Endothelial cell of umbilical vein (primary cell): ENCODE measurements around the gene SLC20A1. TPM values are rescaled to one million over a fixed set of nuclear protein-coding genes. Genes with fewer than 3 reads are reported as not detected.

Experiments
- BruUV-seq: library from RNA; stranded (reverse); fragments of 400-500 nt; replicated peaks from 2 replicates; lab custom pipeline; 2021; lab: Mats Ljungman, UMichigan
- CTCF ChIA-PET: fragments of 300-600, 350-600 bp; sonication (Branson Sonifier 250); formaldehyde crosslinking; loops from one replicate; lab custom pipeline; 2021; ENCODE audit warnings: antibody characterized with exemption, inconsistent platforms; lab: Charles Lee
- POLR2A ChIA-PET: fragments of 300-600, 350-600 bp; sonication (Branson Sonifier 250); formaldehyde crosslinking; loops from one replicate; lab custom pipeline; 2021; ENCODE audit warnings: antibody characterized with exemption, inconsistent platforms; lab: Charles Lee
- DNase-seq: peaks from one replicate; pipeline ENCODE4 v3.0.0-alpha.2; 2011; ENCODE audit warnings: low read depth, low spot score
- FAIRE-seq: peaks from 2 replicates; lab custom pipeline; 2011; peaks lifted over from hg19 to GRCh38; lab: Jason Lieb, UNC
- H2AFZ ChIP-seq: 2 replicates; pipeline ENCODE4 v1.6.0; 2012; ENCODE audit warnings: low read depth, low read length, control low read depth, inconsistent platforms
- H3K27ac ChIP-seq: 2 replicates; pipeline ENCODE4 v1.5.1; 2011; ENCODE audit warnings: low read depth, mild to moderate bottlenecking, control low read depth, low read length, moderate library complexity; ENCODE audit not compliant: insufficient read depth
- H3K27me3 ChIP-seq, 2 experiments: 2 replicates each; pipeline versions ENCODE4 v1.6.0 to v1.6.1; 2011; ENCODE audit warnings: low read length in 2 of 2, mixed read lengths in 1 of 2; ENCODE audit not compliant: control insufficient read depth in 2 of 2, insufficient read depth in 2 of 2
- H3K36me3 ChIP-seq, 2 experiments: 2 replicates in 1 of 2; 3 replicates in 1 of 2; pipeline ENCODE4 v1.5.1; 2011; ENCODE audit warnings: low read length in 2 of 2, mild to moderate bottlenecking in 1 of 2, moderate library complexity in 1 of 2; ENCODE audit not compliant: control insufficient read depth in 2 of 2, insufficient read depth in 2 of 2; ENCODE audit errors: extremely low read depth in 1 of 2
- H3K4me1 ChIP-seq: 3 replicates; pipeline ENCODE4 v1.5.1; 2011; ENCODE audit warnings: mild to moderate bottlenecking, low read length; ENCODE audit not compliant: control insufficient read depth, insufficient read depth; ENCODE audit errors: extremely low read depth
- H3K4me2 ChIP-seq: 2 replicates; pipeline ENCODE4 v1.6.1; 2011; ENCODE audit warnings: low read length, control low read depth, mixed read lengths; ENCODE audit not compliant: insufficient read depth
- H3K4me3 ChIP-seq, 3 experiments: fragments of 200-600 bp in 1 of 3; sonication (generic), shearing (Covaris generic) in 1 of 3; replicated peaks in 1 of 3; 2 replicates each; pipeline ENCODE4 v1.5.1; 2011 to 2016; ENCODE audit warnings: control low read depth in 3 of 3, low read length in 3 of 3, mild to moderate bottlenecking in 2 of 3, inconsistent platforms in 1 of 3, low read depth in 1 of 3, moderate library complexity in 1 of 3; ENCODE audit not compliant: insufficient read depth in 1 of 3
- H3K79me2 ChIP-seq: 2 replicates; pipeline ENCODE4 v1.6.0; 2012; ENCODE audit warnings: low read length, inconsistent platforms; ENCODE audit not compliant: control insufficient read depth, insufficient read depth
- H3K9ac ChIP-seq: replicated peaks from 2 replicates; pipeline ENCODE3; 2011; ENCODE audit warnings: low read length, control low read depth; ENCODE audit not compliant: insufficient read depth; ENCODE audit errors: extremely low read depth
- H3K9me1 ChIP-seq: replicated peaks from 3 replicates; pipeline ENCODE4 v1.6.0; 2011; ENCODE audit warnings: mild to moderate bottlenecking, low read length; ENCODE audit not compliant: control insufficient read depth, insufficient read depth; ENCODE audit errors: extremely low read depth
- H3K9me3 ChIP-seq: replicated peaks from 2 replicates; pipeline ENCODE4 v1.5.1; 2012; ENCODE audit warnings: low read length, inconsistent platforms; ENCODE audit not compliant: control insufficient read depth, insufficient read depth
- H4K20me1 ChIP-seq: replicated peaks from 2 replicates; pipeline ENCODE3; 2011; ENCODE audit warnings: mild to moderate bottlenecking, low read length; ENCODE audit not compliant: control insufficient read depth, insufficient read depth; ENCODE audit errors: extremely low read depth
- GATA2 ChIP-seq: IDR thresholded peaks from 2 replicates; pipeline ENCODE4 v1.7.0; 2011; ENCODE audit warnings: low read depth, mild to moderate bottlenecking, moderate library complexity, mixed read lengths, low read length; ENCODE audit not compliant: insufficient read length, insufficient read depth
- JUN ChIP-seq: IDR thresholded peaks from 2 replicates; pipeline ENCODE4 v1.6.1; 2011; ENCODE audit warnings: borderline replicate concordance, low read depth; ENCODE audit not compliant: insufficient read length, insufficient read depth
- dilution Hi-C: fragments of 300-500 bp; cut with MboI; formaldehyde crosslinking; loops from one replicate; pipeline ENCODE4 v1.15.0; 2019; ENCODE audit warnings: low sequenced_read_pairs; ENCODE audit not compliant: extremely low pct_ligation_motif_present
- intact Hi-C: fragments of 100-400 bp; cut with micrococcal nuclease; formaldehyde crosslinking; loops from one replicate; pipeline ENCODE4 v1.10.0; 2022
- polyA plus RNA-seq, 4 experiments: library from polyadenylated mRNA; depleted of rRNA in 3 of 4; stranded (reverse) in 3 of 4; unstranded in 1 of 4; fragments of >200 nt; gene quantifications; 2 replicates each; pipeline versions ENCODE4 v1.2.1 to v1.2.3, GENCODE V29; 2011 to 2012; ENCODE audit warnings: missing spikeins in 1 of 4
- total RNA-seq: library from RNA; stranded (reverse); gene quantifications from 2 replicates; pipeline ENCODE4 v1.2.3, GENCODE V29; 2021
- TF ChIP-seq, protein P1 (sequence below), 2 donors: IDR thresholded peaks; 1 replicate in 1 of 2; 2 replicates in 1 of 2; pipeline ENCODE4 v1.5.1; 2011; ENCODE audit warnings: low read length in 2 of 2, mild to moderate bottlenecking in 2 of 2, moderate library complexity in 2 of 2, control low read depth in 1 of 2, inconsistent platforms in 1 of 2, low read depth in 1 of 2; ENCODE audit not compliant: insufficient read depth in 1 of 2; ENCODE audit errors: extremely low read depth in 1 of 2

Gene SLC20A1
- total and polyA plus RNA-seq, 2 donors (not counting 3 experiments of a cell fraction or from before 2014, with no cell fraction given) = 52.7 to 149 TPM

DNA sequence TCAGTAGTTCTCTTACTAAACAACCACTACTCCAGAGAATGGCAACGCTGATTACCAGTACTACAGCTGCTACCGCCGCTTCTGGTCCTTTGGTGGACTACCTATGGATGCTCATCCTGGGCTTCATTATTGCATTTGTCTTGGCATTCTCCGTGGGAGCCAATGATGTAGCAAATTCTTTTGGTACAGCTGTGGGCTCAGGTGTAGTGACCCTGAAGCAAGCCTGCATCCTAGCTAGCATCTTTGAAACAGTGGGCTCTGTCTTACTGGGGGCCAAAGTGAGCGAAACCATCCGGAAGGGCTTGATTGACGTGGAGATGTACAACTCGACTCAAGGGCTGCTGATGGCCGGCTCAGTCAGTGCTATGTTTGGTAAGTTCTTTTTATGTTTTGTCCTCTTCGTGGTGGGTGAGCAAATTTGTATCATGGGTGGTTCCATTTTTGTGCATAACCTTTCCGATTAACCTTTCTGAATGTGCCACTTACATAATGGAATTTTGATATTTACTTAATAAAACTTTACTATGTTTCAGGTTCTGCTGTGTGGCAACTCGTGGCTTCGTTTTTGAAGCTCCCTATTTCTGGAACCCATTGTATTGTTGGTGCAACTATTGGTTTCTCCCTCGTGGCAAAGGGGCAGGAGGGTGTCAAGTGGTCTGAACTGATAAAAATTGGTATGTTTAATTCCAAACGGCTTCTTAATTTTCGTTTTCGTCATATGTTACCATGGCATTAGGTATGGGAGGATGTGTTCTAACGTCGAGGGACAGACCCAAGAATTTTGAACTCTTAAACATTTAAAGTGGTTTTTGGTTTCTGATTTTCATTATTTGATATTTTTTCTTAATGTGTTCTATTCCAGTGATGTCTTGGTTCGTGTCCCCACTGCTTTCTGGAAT, 1.3 kb downstream of the SLC20A1 start:
- POLR2A ChIA-PET = interaction anchor here (1.5 to 3.6 kb wide), 3 partner anchors 8 to 62 kb away, joined by 3 to 43 read pairs (median 5); partner anchors contain the start of gene CHCHD5
- CTCF ChIA-PET = interaction anchor here (0.8 to 6.1 kb wide), 11 partner anchors 12 to 79 kb away, joined by 3 to 92 read pairs (median 7); no protein-coding TSS in a partner anchor
- H3K4me1 ChIP-seq = peaks cover 59% of the 10 kb centered on the region
- FAIRE-seq (no peak), DNase-seq (peak; percentile 29)
- no peaks in the 10 kb centered on the region for H3K27me3 ChIP-seq
- peak overlapping the region; percentile 96 for H3K9ac ChIP-seq
- intact Hi-C loops (no loop called here), dilution Hi-C loops (no loop called here)
- peaks cover 6% of the 10 kb centered on the region for H4K20me1 ChIP-seq
- TF ChIP-seq, protein P1, sequence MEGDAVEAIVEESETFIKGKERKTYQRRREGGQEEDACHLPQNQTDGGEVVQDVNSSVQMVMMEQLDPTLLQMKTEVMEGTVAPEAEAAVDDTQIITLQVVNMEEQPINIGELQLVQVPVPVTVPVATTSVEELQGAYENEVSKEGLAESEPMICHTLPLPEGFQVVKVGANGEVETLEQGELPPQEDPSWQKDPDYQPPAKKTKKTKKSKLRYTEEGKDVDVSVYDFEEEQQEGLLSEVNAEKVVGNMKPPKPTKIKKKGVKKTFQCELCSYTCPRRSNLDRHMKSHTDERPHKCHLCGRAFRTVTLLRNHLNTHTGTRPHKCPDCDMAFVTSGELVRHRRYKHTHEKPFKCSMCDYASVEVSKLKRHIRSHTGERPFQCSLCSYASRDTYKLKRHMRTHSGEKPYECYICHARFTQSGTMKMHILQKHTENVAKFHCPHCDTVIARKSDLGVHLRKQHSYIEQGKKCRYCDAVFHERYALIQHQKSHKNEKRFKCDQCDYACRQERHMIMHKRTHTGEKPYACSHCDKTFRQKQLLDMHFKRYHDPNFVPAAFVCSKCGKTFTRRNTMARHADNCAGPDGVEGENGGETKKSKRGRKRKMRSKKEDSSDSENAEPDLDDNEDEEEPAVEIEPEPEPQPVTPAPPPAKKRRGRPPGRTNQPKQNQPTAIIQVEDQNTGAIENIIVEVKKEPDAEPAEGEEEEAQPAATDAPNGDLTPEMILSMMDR (IDR thresholded peaks at IDR 0.05; ENCODE audit: extremely low read depth in 1 of 2, insufficient read depth in 1 of 2, low read depth in 1 of 2, low read length in 2 of 2) = no peak
- TF ChIP-seq JUN (no peak), GATA2 (no peak)
- no peaks in the 10 kb centered on the region for H3K9me3 ChIP-seq
- peak overlapping the region; percentile 97 for H3K4me2 ChIP-seq
- peaks cover 76% of the 10 kb centered on the region for H3K79me2 ChIP-seq
- H3K9me1 ChIP-seq = no peaks in the 10 kb centered on the region
- H2AFZ ChIP-seq = no peak overlapping the region
- H3K36me3 ChIP-seq = peaks cover 6 to 32% of the 10 kb centered on the region in 2 experiments
- H3K27ac ChIP-seq = peak overlapping the region; percentile 27
- H3K4me3 ChIP-seq = peak overlapping the region; percentile 84 to 90 (median 89)
- TSS peak; percentile 28 for BruUV-seq
